ENCODE data around the gene DNAH10. TPM values are rescaled to one million over a fixed set of nuclear protein-coding genes. Genes with fewer than 3 reads are reported as not detected.

Gene DNAH10
- total RNA-seq, 1 experiment from 2014 or later = 0.09 TPM

GRCh38 chr12:123836292-123836691, 74.2 kb downstream of the DNAH10 start (continued):
- TF ChIP-seq ZSCAN18 (CRISPR knock-in tag; IDR thresholded peaks at IDR 0.05) (no peak), STAT6 (CRISPR knock-in tag; conservative IDR thresholded peaks at IDR 0.05; ENCODE audit: low read depth) (no peak)

- no peak for ATAC-seq
- Mint-ChIP-seq H3K27ac (no peak overlapping the region), H3K4me3 (no peak overlapping the region), H3K36me3 (0 out of 2 replicates have a peak, but pooled peaks cover 3% of the 10 kb centered on the region), H3K27me3 (ENCODE audit: low read depth) (0 out of 2 replicates have a peak, but pooled peaks cover 7% of the 10 kb centered on the region), H3K9me3 (peaks cover 10% of the 10 kb centered on the region), H3K4me1 (peaks cover 3% of the 10 kb centered on the region; the same call in 1 of the 2 replicates)
- ChIA-PET POLR2A (interaction anchor here (0.6 kb wide), 1 partner anchor 253 kb away, joined by 4 read pairs; no protein-coding TSS in a partner anchor), CTCF (interaction anchor here (1.5 kb wide), 1 partner anchor 192 kb away, joined by 3 read pairs; no protein-coding TSS in a partner anchor)
- no peak for DNase-seq (ENCODE audit: low spot score)
- TF ChIP-seq TCF7 (CRISPR knock-in tag; IDR thresholded peaks at IDR 0.05; ENCODE audit: low read depth) (no peak), ZSCAN18 (CRISPR knock-in tag; IDR thresholded peaks at IDR 0.05) (no peak), RORB (CRISPR knock-in tag; IDR thresholded peaks at IDR 0.05) (no peak)
- TF ChIP-seq, protein P1, sequence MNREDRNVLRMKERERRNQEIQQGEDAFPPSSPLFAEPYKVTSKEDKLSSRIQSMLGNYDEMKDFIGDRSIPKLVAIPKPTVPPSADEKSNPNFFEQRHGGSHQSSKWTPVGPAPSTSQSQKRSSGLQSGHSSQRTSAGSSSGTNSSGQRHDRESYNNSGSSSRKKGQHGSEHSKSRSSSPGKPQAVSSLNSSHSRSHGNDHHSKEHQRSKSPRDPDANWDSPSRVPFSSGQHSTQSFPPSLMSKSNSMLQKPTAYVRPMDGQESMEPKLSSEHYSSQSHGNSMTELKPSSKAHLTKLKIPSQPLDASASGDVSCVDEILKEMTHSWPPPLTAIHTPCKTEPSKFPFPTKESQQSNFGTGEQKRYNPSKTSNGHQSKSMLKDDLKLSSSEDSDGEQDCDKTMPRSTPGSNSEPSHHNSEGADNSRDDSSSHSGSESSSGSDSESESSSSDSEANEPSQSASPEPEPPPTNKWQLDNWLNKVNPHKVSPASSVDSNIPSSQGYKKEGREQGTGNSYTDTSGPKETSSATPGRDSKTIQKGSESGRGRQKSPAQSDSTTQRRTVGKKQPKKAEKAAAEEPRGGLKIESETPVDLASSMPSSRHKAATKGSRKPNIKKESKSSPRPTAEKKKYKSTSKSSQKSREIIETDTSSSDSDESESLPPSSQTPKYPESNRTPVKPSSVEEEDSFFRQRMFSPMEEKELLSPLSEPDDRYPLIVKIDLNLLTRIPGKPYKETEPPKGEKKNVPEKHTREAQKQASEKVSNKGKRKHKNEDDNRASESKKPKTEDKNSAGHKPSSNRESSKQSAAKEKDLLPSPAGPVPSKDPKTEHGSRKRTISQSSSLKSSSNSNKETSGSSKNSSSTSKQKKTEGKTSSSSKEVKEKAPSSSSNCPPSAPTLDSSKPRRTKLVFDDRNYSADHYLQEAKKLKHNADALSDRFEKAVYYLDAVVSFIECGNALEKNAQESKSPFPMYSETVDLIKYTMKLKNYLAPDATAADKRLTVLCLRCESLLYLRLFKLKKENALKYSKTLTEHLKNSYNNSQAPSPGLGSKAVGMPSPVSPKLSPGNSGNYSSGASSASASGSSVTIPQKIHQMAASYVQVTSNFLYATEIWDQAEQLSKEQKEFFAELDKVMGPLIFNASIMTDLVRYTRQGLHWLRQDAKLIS (CRISPR knock-in tag; IDR thresholded peaks at IDR 0.05; ENCODE audit: borderline replicate concordance) = no peak
Observed at GRCh38 chr12:123839826-123840225, 77.7 kb downstream of the DNAH10 start.

DNA sequence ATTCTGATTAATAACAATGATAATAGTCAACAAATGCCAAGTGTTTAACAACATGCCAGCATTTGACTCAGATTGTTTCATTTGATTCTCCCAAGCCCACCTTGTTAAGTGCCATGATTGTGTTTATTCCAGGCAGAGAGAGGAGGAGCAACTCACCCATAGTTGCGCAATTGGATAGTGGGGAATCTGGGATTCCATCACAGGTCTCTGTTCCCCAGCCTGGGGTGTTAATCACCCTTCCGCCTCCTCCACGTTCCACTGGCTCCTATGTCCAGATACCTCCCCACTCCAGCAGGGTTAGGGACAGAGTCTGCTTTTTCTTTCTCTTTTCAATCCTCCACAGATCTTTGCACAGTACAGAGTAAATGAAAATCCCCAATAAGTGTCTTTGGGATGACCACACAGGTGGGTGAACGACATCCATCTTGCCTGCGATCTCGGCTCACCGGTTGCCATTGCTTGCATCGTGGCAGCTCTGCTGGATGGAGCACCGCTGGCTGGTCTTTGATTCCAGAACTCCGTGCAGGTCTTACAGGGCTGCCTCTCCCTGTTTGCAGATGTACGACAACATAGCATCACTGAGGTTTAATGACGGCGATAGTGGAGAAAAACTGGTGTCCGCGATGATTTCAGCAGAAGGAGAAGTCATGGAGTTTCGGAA, 78.8 kb downstream of the DNAH10 start:
- CTCF ChIA-PET = interaction anchor here (1.4 to 2.4 kb wide), 6 partner anchors 12 to 86 kb away, joined by 6 to 12 read pairs (median 9); no protein-coding TSS in a partner anchor
- Mint-ChIP-seq H3K4me1 (peaks cover 3% of the 10 kb centered on the region; the same call in 1 of the 2 replicates), H3K4me3 (no peak overlapping the region), H3K27me3 (ENCODE audit: low read depth) (no peaks in the 10 kb centered on the region), H3K36me3 (no peaks in the 10 kb centered on the region), H3K27ac (no peak overlapping the region), H3K9me3 (no peaks in the 10 kb centered on the region)
- POLR2A ChIA-PET = interaction anchor here (0.6 kb wide), 1 partner anchor 68 kb away, joined by 3 read pairs; no protein-coding TSS in a partner anchor
- no peak for DNase-seq (ENCODE audit: low spot score)
- TF ChIP-seq ARID4B (CRISPR knock-in tag; IDR thresholded peaks at IDR 0.05; ENCODE audit: borderline replicate concordance) (no peak), TEAD1 (CRISPR knock-in tag; IDR thresholded peaks at IDR 0.05) (no peak)
- TF ChIP-seq, protein P2, sequence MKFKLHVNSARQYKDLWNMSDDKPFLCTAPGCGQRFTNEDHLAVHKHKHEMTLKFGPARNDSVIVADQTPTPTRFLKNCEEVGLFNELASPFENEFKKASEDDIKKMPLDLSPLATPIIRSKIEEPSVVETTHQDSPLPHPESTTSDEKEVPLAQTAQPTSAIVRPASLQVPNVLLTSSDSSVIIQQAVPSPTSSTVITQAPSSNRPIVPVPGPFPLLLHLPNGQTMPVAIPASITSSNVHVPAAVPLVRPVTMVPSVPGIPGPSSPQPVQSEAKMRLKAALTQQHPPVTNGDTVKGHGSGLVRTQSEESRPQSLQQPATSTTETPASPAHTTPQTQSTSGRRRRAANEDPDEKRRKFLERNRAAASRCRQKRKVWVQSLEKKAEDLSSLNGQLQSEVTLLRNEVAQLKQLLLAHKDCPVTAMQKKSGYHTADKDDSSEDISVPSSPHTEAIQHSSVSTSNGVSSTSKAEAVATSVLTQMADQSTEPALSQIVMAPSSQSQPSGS (CRISPR knock-in tag; IDR thresholded peaks at IDR 0.05; ENCODE audit: borderline replicate concordance, low read depth) = no peak
- ATAC-seq = no peak
